HepG2 (cell line): ENCODE results near the gene PTPRE. TPM values are rescaled to one million over a fixed set of nuclear protein-coding genes. Genes with fewer than 3 reads are reported as not detected.

ENCODE experiments used
- ATAC-seq: fragments of 200-7000 bp; cut with Tn5 transposase; 3 replicates; pipeline ENCODE4 v1.9.1; 2020; ENCODE audit warnings: mild to moderate bottlenecking, moderate library complexity
- BruUV-seq: library from RNA; stranded (reverse); fragments of 400-500 nt; replicated peaks from 2 replicates; lab custom pipeline; 2021; lab: Mats Ljungman, UMichigan
- CTCF ChIA-PET: fragments of 300-600 bp; formaldehyde crosslinking; extraction: SDS; loops from one replicate; lab custom pipeline; 2021; ENCODE audit warnings: low total read pairs, inconsistent platforms, low intra/inter-chr PET ratio; lab: Yijun Ruan, JAX
- POLR2A ChIA-PET: fragments of 350-600 bp; sonication (Branson Sonifier 250); formaldehyde crosslinking; loops from one replicate; lab custom pipeline; 2020; ENCODE audit warnings: antibody characterized with exemption, inconsistent platforms; lab: Yijun Ruan, JAX
- DNase-seq: peaks from one replicate; pipeline ENCODE4 v3.0.0-alpha.2; 2015; ENCODE audit warnings: low spot score
- FAIRE-seq: peaks from 3 replicates; lab custom pipeline; 2011; peaks lifted over from hg19 to GRCh38; lab: Jason Lieb, UNC
- H2AFZ ChIP-seq: one replicate; pipeline ENCODE4 v1.6.1; 2011; ENCODE audit warnings: low read length, inconsistent platforms
- H3K27ac ChIP-seq: fragments of 300-600 bp; 3 replicates; pipeline ENCODE4 v1.8.0; 2011; ENCODE audit warnings: mixed run types, mild to moderate bottlenecking, mixed read lengths, low read length, inconsistent platforms; ENCODE audit not compliant: insufficient read depth; ENCODE audit errors: extremely low read length
- H3K27me3 ChIP-seq, 2 experiments: fragments of 200-600 bp in 1 of 2; 2 replicates in 1 of 2; 3 replicates in 1 of 2; pipeline versions ENCODE4 v1.6.0 to v1.8.0; 2011; ENCODE audit warnings: low read length in 2 of 2, mild to moderate bottlenecking in 2 of 2, moderate library complexity in 2 of 2, inconsistent platforms in 1 of 2; ENCODE audit not compliant: insufficient read depth in 2 of 2, control insufficient read depth in 1 of 2
- H3K36me3 ChIP-seq, 2 experiments: fragments of 200-600 bp in 1 of 2; replicated peaks in 1 of 2; 2 replicates in 1 of 2; 3 replicates in 1 of 2; pipeline versions ENCODE4 v1.5.1 to v1.8.0; 2011; ENCODE audit warnings: low read length in 2 of 2, inconsistent platforms in 1 of 2; ENCODE audit not compliant: insufficient read depth in 2 of 2, control insufficient read depth in 1 of 2
- H3K4me1 ChIP-seq: 2 replicates; pipeline ENCODE4 v1.5.1; 2012; ENCODE audit warnings: low read length, inconsistent platforms; ENCODE audit not compliant: insufficient read depth
- H3K4me2 ChIP-seq: 2 replicates; pipeline ENCODE4 v1.6.0; 2011; ENCODE audit warnings: low read depth, low read length, inconsistent platforms
- H3K4me3 ChIP-seq, 3 experiments: fragments of 200-600 bp in 1 of 3; sonication (generic), shearing (Covaris generic) in 1 of 3; replicated peaks in 1 of 3; 2 replicates each; pipeline ENCODE4 v1.5.1; 2011 to 2016; ENCODE audit warnings: low read length in 3 of 3, inconsistent platforms in 2 of 3, low read depth in 2 of 3, mild to moderate bottlenecking in 2 of 3, control low read depth in 1 of 3, mixed read lengths in 1 of 3; ENCODE audit not compliant: insufficient read depth in 1 of 3
- H3K79me2 ChIP-seq: one replicate; pipeline ENCODE4 v1.6.1; 2011; ENCODE audit warnings: low read length, inconsistent platforms; ENCODE audit not compliant: insufficient read depth
- H3K9ac ChIP-seq: 2 replicates; pipeline ENCODE4 v1.6.0; 2011; ENCODE audit warnings: mild to moderate bottlenecking, low read depth, low read length, inconsistent platforms; ENCODE audit not compliant: insufficient read depth
- H3K9me3 ChIP-seq: 2 replicates; pipeline ENCODE4 v1.5.1; 2012; ENCODE audit warnings: mild to moderate bottlenecking, low read length
- H4K20me1 ChIP-seq: 2 replicates; pipeline ENCODE4 v1.6.0; 2011; ENCODE audit warnings: inconsistent platforms, mild to moderate bottlenecking, low read length, moderate library complexity; ENCODE audit not compliant: insufficient read depth
- CEBPB ChIP-seq: IDR thresholded peaks from 2 replicates; pipeline ENCODE4 v1.6.1; 2011; ENCODE audit warnings: low read depth, low read length, improper control_type of control experiment, borderline replicate concordance
- CERS6 ChIP-seq: sonication (generic); formaldehyde crosslinking; IDR thresholded peaks from 2 replicates; pipeline ENCODE4 v1.5.0; 2020; ENCODE audit warnings: missing genetic modification reagents
- GPBP1L1 ChIP-seq: sonication (generic); formaldehyde crosslinking; IDR thresholded peaks from 2 replicates; pipeline ENCODE4 v1.5.0; 2020; ENCODE audit warnings: mild to moderate bottlenecking, missing genetic modification reagents
- ZNF292 ChIP-seq: sonication (generic); formaldehyde crosslinking; IDR thresholded peaks from 2 replicates; pipeline ENCODE4 v1.8.1; 2022; ENCODE audit warnings: mild to moderate bottlenecking, low read depth, missing genetic modification reagents, borderline replicate concordance
- WGBS: methylation state at CpG from one replicate; pipeline ENCODE4 v1.1.6; 2017; ENCODE audit warnings: low lambda C conversion rate; 5-methylcytosine and 5-hydroxymethylcytosine counted together
- in situ Hi-C: cut with HindIII; loops from 2 replicates; pipeline ENCODE4 v1.10.0; 2017; ENCODE audit warnings: low pct_unique_long_range_greater_than_20kb; ENCODE audit not compliant: extremely low pct_ligation_motif_present
- intact Hi-C: fragments of 100-400 bp; cut with micrococcal nuclease; formaldehyde crosslinking; loops from one replicate; pipeline ENCODE4 v1.10.0; 2022; ENCODE audit not compliant: unreplicated experiment
- polyA plus RNA-seq, 8 experiments: library from polyadenylated mRNA; depleted of rRNA in 3 of 8; stranded (reverse) in 7 of 8; unstranded in 1 of 8; fragments of >200 nt; fragmentation: Illumina TruSeq in 4 of 8; extraction: Trizol in 4 of 8; gene quantifications; 2 replicates each; pipeline versions ENCODE4 v1.2.1 to v1.2.3, GENCODE V29; 2011 to 2016; ENCODE audit warnings: low read depth in 4 of 8, missing spikeins in 1 of 8, mixed read lengths in 1 of 8; ENCODE audit not compliant: insufficient read depth in 1 of 8
- total RNA-seq, 5 experiments: library from RNA; depleted of rRNA; stranded (reverse); fragments of >200 nt; fragmentation: Illumina TruSeq; extraction: Trizol; gene quantifications; 2 replicates each; pipeline ENCODE4 v1.2.3, GENCODE V29; 2016; ENCODE audit warnings: low read depth in 1 of 5

The PTPRE gene
- total and polyA plus RNA-seq, 2 of the 13 experiments (the other 11 are each of a cell fraction or from before 2014, with no cell fraction given) = 0.01 to 0.02 TPM

GRCh38 chr10:127947211-127947610 lies 40.3 kb downstream of the PTPRE start:
- Histone ChIP-seq H3K79me2 (no peaks in the 10 kb centered on the region), H2AFZ (no peak overlapping the region), H3K9ac (no peak overlapping the region), H3K4me3 (no peak overlapping the region), H3K27me3 (peaks cover 1 to 9% of the 10 kb centered on the region in 2 experiments; a peak in 2 of 5 replicates), H3K27ac (no peak overlapping the region), H3K9me3 (no peaks in the 10 kb centered on the region), H3K36me3 (no peaks in the 10 kb centered on the region), H3K4me1 (no peaks in the 10 kb centered on the region), H3K4me2 (no peak overlapping the region), H4K20me1 (no peaks in the 10 kb centered on the region)
- WGBS = 0% methylated on average over 1 of the region's 1 CpG
- ChIA-PET POLR2A (no interaction called here), CTCF (no interaction called here)
- no TSS peak for BruUV-seq
- FAIRE-seq (no peak), ATAC-seq (no peak), DNase-seq (no peak)
- intact Hi-C loops (no loop called here), in situ Hi-C loops (no loop called here)
- no peak for TF ChIP-seq CERS6 (CRISPR knock-in tag)
- TF ChIP-seq CEBPB = peak; percentile 36; the same call in 1 of the 2 replicates

DNA sequence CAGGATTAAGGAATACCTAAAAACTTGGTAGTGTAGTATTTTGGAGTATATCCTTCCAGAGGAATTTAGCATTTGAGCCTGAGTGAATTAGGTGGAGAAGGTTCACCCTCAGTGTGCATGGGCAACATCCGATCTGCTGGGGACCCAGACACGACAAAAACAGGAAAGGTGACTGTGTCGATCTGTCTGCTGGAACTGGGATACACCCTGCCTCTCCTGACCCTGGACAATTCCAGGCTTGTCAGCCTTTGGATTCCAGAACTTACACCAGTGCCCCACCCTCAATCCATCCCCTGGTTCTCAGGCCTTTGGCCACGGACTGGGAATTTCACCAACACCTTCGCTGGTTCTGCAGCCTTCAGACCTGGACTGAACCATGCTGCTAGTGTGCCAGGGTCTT lies 41.9 kb downstream of the PTPRE start:
- Histone ChIP-seq H4K20me1 (no peaks in the 10 kb centered on the region), H3K4me1 (no peaks in the 10 kb centered on the region), H3K27ac (no peak overlapping the region), H3K36me3 (no peaks in the 10 kb centered on the region), H2AFZ (no peak overlapping the region), H3K4me3 (no peak overlapping the region), H3K9ac (no peak overlapping the region), H3K79me2 (no peaks in the 10 kb centered on the region), H3K9me3 (no peaks in the 10 kb centered on the region), H3K4me2 (no peak overlapping the region), H3K27me3 (peaks cover 1 to 6% of the 10 kb centered on the region in 2 experiments; a peak in 2 of 5 replicates)
- POLR2A ChIA-PET = no interaction called here
- CTCF ChIA-PET = no interaction called here
- WGBS = 0% methylated on average over 5 of the region's 5 CpGs
- DNase-seq (no peak), ATAC-seq (no peak), FAIRE-seq (no peak)
- intact Hi-C loops (no loop called here), in situ Hi-C loops (no loop called here)
- BruUV-seq = no TSS peak
- no peak for TF ChIP-seq ZNF292 (CRISPR knock-in tag)
- TF ChIP-seq GPBP1L1 (CRISPR knock-in tag) = no peak
